ENCODE results near the gene CACNB4. TPM values are rescaled to one million over a fixed set of nuclear protein-coding genes. Genes with fewer than 3 reads are reported as not detected.

The CACNB4 gene
- total RNA-seq, 1 experiment from 2014 or later, result 1.00 TPM

DNA sequence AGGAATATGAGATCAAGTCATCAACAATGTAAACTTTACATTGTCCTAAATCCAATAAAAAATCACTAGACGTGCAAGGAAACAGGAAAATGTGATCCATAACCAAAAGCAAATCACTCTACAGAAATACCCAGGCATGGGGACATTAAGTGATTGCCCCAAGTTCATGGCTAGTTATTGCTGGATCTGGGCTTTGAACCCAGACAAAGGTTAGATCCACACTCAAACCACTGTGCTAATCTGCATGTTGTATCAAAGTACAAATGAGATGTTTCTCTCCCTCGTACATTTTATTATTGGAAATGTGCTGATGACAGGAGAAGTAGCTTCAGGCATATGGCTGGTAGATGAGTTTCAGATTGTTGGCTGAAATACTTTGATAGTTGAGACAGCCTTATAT lies 267.9 kb downstream of the CACNB4 start:
- Histone ChIP-seq H3K36me3 (ENCODE audit: control insufficient read depth, insufficient read depth, low read length) (no peaks in the 10 kb centered on the region), H3K4me1 (peaks cover 12% of the 10 kb centered on the region), H3K27me3 (replicated peaks; ENCODE audit: control insufficient read depth, insufficient read depth, low read length) (no peaks in the 10 kb centered on the region), H3K9me3 (no peaks in the 10 kb centered on the region), H3K4me3 (ENCODE audit: low read depth, low read length) (no peak overlapping the region)
- BruUV-seq (replicated peaks), result no TSS peak
- no peaks in the 10 kb centered on the region for H3K27me3 Mint-ChIP-seq (ENCODE audit: insufficient read depth, unreplicated experiment)
- H3K36me3 Mint-ChIP-seq (ENCODE audit: insufficient read depth, unreplicated experiment), result peaks cover 6% of the 10 kb centered on the region
- POLR2A ChIA-PET, result no interaction called here
- no peak for DNase-seq
- intact Hi-C loops (cut with micrococcal nuclease; ENCODE audit: unreplicated experiment), result no loop called here
- no peak overlapping the region for H3K27ac Mint-ChIP-seq (ENCODE audit: unreplicated experiment)
- TF ChIP-seq CTCF (IDR thresholded peaks at IDR 0.05; ENCODE audit: insufficient read depth in 1 of 2, low read depth in 1 of 2, low read length in 1 of 2, severe bottlenecking in 1 of 2, unreplicated experiment in 1 of 2), result no peak
- H3K4me1 Mint-ChIP-seq (ENCODE audit: low read depth, unreplicated experiment), result peaks cover 11% of the 10 kb centered on the region
- no peak overlapping the region for H3K4me3 Mint-ChIP-seq (ENCODE audit: unreplicated experiment)
- H3K9me3 Mint-ChIP-seq (ENCODE audit: unreplicated experiment), result no peaks in the 10 kb centered on the region
- CTCF ChIA-PET, result no interaction called here

- TSS peak; percentile 95 for BruUV-seq (replicated peaks)
- POLR2A ChIA-PET, result interaction anchor here (0.6 to 1.0 kb wide), 2 partner anchors 164 to 343 kb away, joined by 3 read pairs; no protein-coding TSS in a partner anchor
- peaks cover 6% of the 10 kb centered on the region for H3K36me3 Mint-ChIP-seq (ENCODE audit: insufficient read depth, unreplicated experiment)
Measured at GRCh38 chr2:151828890-151829324, 269.9 kb downstream of the CACNB4 start.

GRCh38 chr2:151828143-151828889 lies 270.5 kb downstream of the CACNB4 start, which contains the start of gene ARL5A:
Gene ARL5A (minus strand): TSS chr2:151828421. CDS start chr2:151828176, 245 bp downstream.
- peak; percentile 94 to 97 for DNase-seq
- Mint-ChIP-seq H3K4me3 (ENCODE audit: unreplicated experiment) (peak within 1 kb of the TSS; percentile 78), H3K4me1 (ENCODE audit: low read depth, unreplicated experiment) (peaks cover 17% of the 10 kb centered on the region), H3K27ac (ENCODE audit: unreplicated experiment) (peak within 1 kb of the TSS; percentile 79), H3K27me3 (ENCODE audit: insufficient read depth, unreplicated experiment) (no peaks in the 10 kb centered on the region), H3K9me3 (ENCODE audit: unreplicated experiment) (no peaks in the 10 kb centered on the region), H3K36me3 (ENCODE audit: insufficient read depth, unreplicated experiment) (peaks cover 6% of the 10 kb centered on the region)
- CTCF ChIA-PET, result interaction anchor here (0.6 kb wide), 1 partner anchor 63 kb away, joined by 8 read pairs; no protein-coding TSS in a partner anchor
- Histone ChIP-seq H3K4me3 (ENCODE audit: low read depth, low read length) (peak within 1 kb of the TSS; percentile 90), H3K36me3 (ENCODE audit: control insufficient read depth, insufficient read depth, low read length) (no peaks in the 10 kb centered on the region), H3K4me1 (peaks cover 12% of the 10 kb centered on the region), H3K9me3 (no peaks in the 10 kb centered on the region), H3K27me3 (replicated peaks; ENCODE audit: control insufficient read depth, insufficient read depth, low read length) (no peaks in the 10 kb centered on the region)
- BruUV-seq (replicated peaks), result no TSS peak
- intact Hi-C loops (cut with micrococcal nuclease; ENCODE audit: unreplicated experiment), result loop anchor here (1.0 to 5.0 kb wide), 2 partner anchors 124 to 176 kb away; no protein-coding TSS in a partner anchor
- POLR2A ChIA-PET, result interaction anchor here (0.6 to 1.0 kb wide), 8 partner anchors 51 to 343 kb away, joined by 3 to 5 read pairs (median 3); no protein-coding TSS in a partner anchor
- TF ChIP-seq CTCF (IDR thresholded peaks at IDR 0.05; ENCODE audit: insufficient read depth in 1 of 2, low read depth in 1 of 2, low read length in 1 of 2, severe bottlenecking in 1 of 2, unreplicated experiment in 1 of 2), result no peak

More at GRCh38 chr2:151828890-151829324, 269.9 kb downstream of the CACNB4 start:
- no peaks in the 10 kb centered on the region for H3K36me3 ChIP-seq (ENCODE audit: control insufficient read depth, insufficient read depth, low read length)
- H3K4me3 ChIP-seq (ENCODE audit: low read depth, low read length), result peak overlapping the region; percentile 90
- no peaks in the 10 kb centered on the region for H3K27me3 ChIP-seq (replicated peaks; ENCODE audit: control insufficient read depth, insufficient read depth, low read length)
- H3K27me3 Mint-ChIP-seq (ENCODE audit: insufficient read depth, unreplicated experiment), result no peaks in the 10 kb centered on the region
- no peak for TF ChIP-seq CTCF (IDR thresholded peaks at IDR 0.05; ENCODE audit: insufficient read depth in 1 of 2, low read depth in 1 of 2, low read length in 1 of 2, severe bottlenecking in 1 of 2, unreplicated experiment in 1 of 2)
- CTCF ChIA-PET, result no interaction called here
- DNase-seq, result no peak
- intact Hi-C loops (cut with micrococcal nuclease; ENCODE audit: unreplicated experiment), result loop anchor here (1.0 to 5.0 kb wide), 2 partner anchors 123 to 175 kb away; no protein-coding TSS in a partner anchor
- no peaks in the 10 kb centered on the region for H3K9me3 ChIP-seq
- peak overlapping the region; percentile 79 for H3K27ac Mint-ChIP-seq (ENCODE audit: unreplicated experiment)
- H3K4me1 ChIP-seq, result peaks cover 12% of the 10 kb centered on the region
- H3K4me1 Mint-ChIP-seq (ENCODE audit: low read depth, unreplicated experiment), result peaks cover 17% of the 10 kb centered on the region
- no peaks in the 10 kb centered on the region for H3K9me3 Mint-ChIP-seq (ENCODE audit: unreplicated experiment)
- peak overlapping the region; percentile 78 for H3K4me3 Mint-ChIP-seq (ENCODE audit: unreplicated experiment)

All from Caco-2 (cell line).